Measurements from ENCODE around the gene APLF.

- TF ChIP-seq EZH2phosphoT487 (IDR thresholded peaks at IDR 0.05; ENCODE audit: low read length) (no peak), CTCF (IDR thresholded peaks at IDR 0.05; ENCODE audit: low read length) (no peak), EZH2 (optimal IDR thresholded peaks at IDR 0.05; ENCODE audit: low read depth, low read length) (no peak)
Observed at GRCh38 chr2:68426848-68427579, 40.4 kb upstream of the APLF start.

All from MM.1S (cell line).